Activated naive CD8-positive, alpha-beta T cell treated with anti-CD3 and anti-CD28 coated beads for 36 hours (primary cell): ENCODE results near the gene ZNF101. TPM values are rescaled to one million over a fixed set of nuclear protein-coding genes. Genes with fewer than 3 reads are reported as not detected.

Experiments used
- DNase-seq: peaks from one replicate; pipeline ENCODE4 v3.0.0; 2021
- H3K27ac Mint-ChIP-seq: one replicate; pipeline ENCODE4 v1.8.0; 2022; ENCODE audit warnings: mild to moderate bottlenecking, moderate library complexity, mixed read lengths
- H3K27me3 Mint-ChIP-seq: one replicate; pipeline ENCODE4 v1.8.0; 2022; ENCODE audit warnings: mild to moderate bottlenecking, mixed read lengths
- H3K36me3 Mint-ChIP-seq: one replicate; pipeline ENCODE4 v1.8.0; 2021; ENCODE audit warnings: mild to moderate bottlenecking, mixed read lengths
- H3K4me1 Mint-ChIP-seq: one replicate; pipeline ENCODE4 v1.8.0; 2021; ENCODE audit warnings: mixed read lengths
- H3K4me3 Mint-ChIP-seq: one replicate; pipeline ENCODE4 v1.8.0; 2022; ENCODE audit warnings: mild to moderate bottlenecking, moderate library complexity, mixed read lengths
- H3K9me3 Mint-ChIP-seq: one replicate; pipeline ENCODE4 v1.8.0; 2022; ENCODE audit warnings: mixed read lengths
- total RNA-seq, 2 experiments: library from RNA; stranded (reverse); gene quantifications; one replicate each; pipeline ENCODE4 v1.2.3, GENCODE V29; 2021

ZNF101 gene
- 10 to 100 TPM; 71.8 to 73.2 TPM for total RNA-seq

GRCh38 chr19:19668230-19669012, at the start of gene ZNF101:
Gene ZNF101, plus strand, starts transcription at chr19:19668839. Its CDS starts 125 bp downstream, at chr19:19668964.
- H3K36me3 Mint-ChIP-seq: peaks cover 53% of the 10 kb centered on the region
- H3K9me3 Mint-ChIP-seq: peaks cover 13% of the 10 kb centered on the region
- H3K27me3 Mint-ChIP-seq: no peaks in the 10 kb centered on the region
- H3K27ac Mint-ChIP-seq: peak within 1 kb of the TSS; percentile 94
- DNase-seq: peak; percentile 98
- H3K4me3 Mint-ChIP-seq: peak within 1 kb of the TSS; percentile 77
- peaks cover 27% of the 10 kb centered on the region for H3K4me1 Mint-ChIP-seq

- Mint-ChIP-seq H3K4me3 (peak overlapping the region; percentile 80), H3K27me3 (no peaks in the 10 kb centered on the region), H3K9me3 (no peaks in the 10 kb centered on the region), H3K27ac (peak overlapping the region; percentile 87), H3K4me1 (peaks cover 38% of the 10 kb centered on the region), H3K36me3 (peaks cover 8% of the 10 kb centered on the region)
- no peak for DNase-seq
Observed at GRCh38 chr19:19619181-19619848, 49.3 kb upstream of the ZNF101 start.

GRCh38 chr19:19619849-19620210, 48.8 kb upstream of the ZNF101 start:
- Mint-ChIP-seq H3K36me3 (peaks cover 12% of the 10 kb centered on the region), H3K9me3 (no peaks in the 10 kb centered on the region), H3K4me3 (no peak overlapping the region), H3K27ac (no peak overlapping the region), H3K4me1 (peaks cover 38% of the 10 kb centered on the region), H3K27me3 (no peaks in the 10 kb centered on the region)
- no peak for DNase-seq

- no peak for DNase-seq
- Mint-ChIP-seq H3K4me3 (no peak overlapping the region), H3K27ac (no peak overlapping the region), H3K9me3 (no peaks in the 10 kb centered on the region), H3K36me3 (peaks cover 13% of the 10 kb centered on the region), H3K27me3 (no peaks in the 10 kb centered on the region), H3K4me1 (peaks cover 31% of the 10 kb centered on the region)
Observed at GRCh38 chr19:19623383-19623782, 45.3 kb upstream of the ZNF101 start.

GRCh38 chr19:19624032-19624570, 44.5 kb upstream of the ZNF101 start:
- no peak for DNase-seq
- H3K36me3 Mint-ChIP-seq: peaks cover 17% of the 10 kb centered on the region
- H3K27ac Mint-ChIP-seq: no peak overlapping the region
- H3K27me3 Mint-ChIP-seq: no peaks in the 10 kb centered on the region
- no peaks in the 10 kb centered on the region for H3K9me3 Mint-ChIP-seq
- peaks cover 29% of the 10 kb centered on the region for H3K4me1 Mint-ChIP-seq
- H3K4me3 Mint-ChIP-seq: no peak overlapping the region

- Mint-ChIP-seq H3K4me1 (peaks cover 23% of the 10 kb centered on the region), H3K4me3 (peak overlapping the region; percentile 91)
Observed at GRCh38 chr19:19626516-19627472, 41.8 kb upstream of the ZNF101 start.

GRCh38 chr19:19627621-19628500, 40.8 kb upstream of the ZNF101 start, which contains the start of gene LPAR2:
Gene LPAR2, minus strand, starts transcription at chr19:19628220. Its CDS starts 945 bp downstream, at chr19:19627275.
- Mint-ChIP-seq H3K27me3 (no peaks in the 10 kb centered on the region), H3K27ac (peak within 1 kb of the TSS; percentile 97), H3K4me1 (peaks cover 23% of the 10 kb centered on the region), H3K36me3 (peaks cover 28% of the 10 kb centered on the region), H3K9me3 (no peaks in the 10 kb centered on the region), H3K4me3 (peak within 1 kb of the TSS; percentile 91)
- peak; percentile 80 for DNase-seq

More at GRCh38 chr19:19626516-19627472, 41.8 kb upstream of the ZNF101 start:
- no peak for DNase-seq
- H3K27me3 Mint-ChIP-seq: no peaks in the 10 kb centered on the region
- peaks cover 24% of the 10 kb centered on the region for H3K36me3 Mint-ChIP-seq
- peak overlapping the region; percentile 97 for H3K27ac Mint-ChIP-seq
- no peaks in the 10 kb centered on the region for H3K9me3 Mint-ChIP-seq

- Mint-ChIP-seq H3K9me3 (no peaks in the 10 kb centered on the region), H3K36me3 (peaks cover 34% of the 10 kb centered on the region), H3K27me3 (no peaks in the 10 kb centered on the region), H3K4me3 (peak overlapping the region; percentile 75), H3K27ac (peak overlapping the region; percentile 96), H3K4me1 (peaks cover 23% of the 10 kb centered on the region)
- DNase-seq: peak; percentile 73
Observed at GRCh38 chr19:19628501-19629134, 40.0 kb upstream of the ZNF101 start.

- no peaks in the 10 kb centered on the region for H3K27me3 Mint-ChIP-seq
- peaks cover 38% of the 10 kb centered on the region for H3K36me3 Mint-ChIP-seq
- no peak overlapping the region for H3K27ac Mint-ChIP-seq
- H3K9me3 Mint-ChIP-seq: no peaks in the 10 kb centered on the region
- H3K4me3 Mint-ChIP-seq: no peak overlapping the region
- H3K4me1 Mint-ChIP-seq: peaks cover 26% of the 10 kb centered on the region
- DNase-seq: no peak
Observed at GRCh38 chr19:19630062-19630414, 38.6 kb upstream of the ZNF101 start.

- Mint-ChIP-seq H3K4me1 (peaks cover 28% of the 10 kb centered on the region), H3K4me3 (no peak overlapping the region), H3K27me3 (no peaks in the 10 kb centered on the region), H3K27ac (peak overlapping the region; percentile 42), H3K36me3 (peaks cover 38% of the 10 kb centered on the region), H3K9me3 (no peaks in the 10 kb centered on the region)
- no peak for DNase-seq
Observed at GRCh38 chr19:19630426-19630825, 38.2 kb upstream of the ZNF101 start.

GRCh38 chr19:19631346-19631745, 37.3 kb upstream of the ZNF101 start:
- peaks cover 40% of the 10 kb centered on the region for H3K36me3 Mint-ChIP-seq
- H3K4me3 Mint-ChIP-seq: no peak overlapping the region
- no peak overlapping the region for H3K27ac Mint-ChIP-seq

GRCh38 chr19:19632661-19633060, 36.0 kb upstream of the ZNF101 start:
- Mint-ChIP-seq H3K36me3 (peaks cover 41% of the 10 kb centered on the region), H3K27me3 (no peaks in the 10 kb centered on the region), H3K9me3 (no peaks in the 10 kb centered on the region)

More at GRCh38 chr19:19631346-19631745, 37.3 kb upstream of the ZNF101 start:
- H3K9me3 Mint-ChIP-seq: no peaks in the 10 kb centered on the region
- no peak for DNase-seq
- peaks cover 22% of the 10 kb centered on the region for H3K4me1 Mint-ChIP-seq
- H3K27me3 Mint-ChIP-seq: no peaks in the 10 kb centered on the region

GRCh38 chr19:19633711-19634515, 34.7 kb upstream of the ZNF101 start:
- Mint-ChIP-seq H3K4me1 (peaks cover 9% of the 10 kb centered on the region), H3K36me3 (peaks cover 43% of the 10 kb centered on the region), H3K27me3 (no peaks in the 10 kb centered on the region), H3K27ac (peak overlapping the region; percentile 47), H3K4me3 (no peak overlapping the region), H3K9me3 (no peaks in the 10 kb centered on the region)
- DNase-seq: no peak

More at GRCh38 chr19:19632661-19633060, 36.0 kb upstream of the ZNF101 start:
- Mint-ChIP-seq H3K4me3 (no peak overlapping the region), H3K27ac (no peak overlapping the region), H3K4me1 (peaks cover 12% of the 10 kb centered on the region)
- DNase-seq: no peak
